ENCODE results near the gene TAF9. TPM values are rescaled to one million over a fixed set of nuclear protein-coding genes. Genes with fewer than 3 reads are reported as not detected.
"Not testable (repeated sequence)": the region's sequence is repeated elsewhere in the genome, so short reads cannot be mapped to it uniquely, and the experiment has no call there.

Gene TAF9, protein sequence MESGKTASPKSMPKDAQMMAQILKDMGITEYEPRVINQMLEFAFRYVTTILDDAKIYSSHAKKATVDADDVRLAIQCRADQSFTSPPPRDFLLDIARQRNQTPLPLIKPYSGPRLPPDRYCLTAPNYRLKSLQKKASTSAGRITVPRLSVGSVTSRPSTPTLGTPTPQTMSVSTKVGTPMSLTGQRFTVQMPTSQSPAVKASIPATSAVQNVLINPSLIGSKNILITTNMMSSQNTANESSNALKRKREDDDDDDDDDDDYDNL
- 46.3 TPM for total RNA-seq

DNA sequence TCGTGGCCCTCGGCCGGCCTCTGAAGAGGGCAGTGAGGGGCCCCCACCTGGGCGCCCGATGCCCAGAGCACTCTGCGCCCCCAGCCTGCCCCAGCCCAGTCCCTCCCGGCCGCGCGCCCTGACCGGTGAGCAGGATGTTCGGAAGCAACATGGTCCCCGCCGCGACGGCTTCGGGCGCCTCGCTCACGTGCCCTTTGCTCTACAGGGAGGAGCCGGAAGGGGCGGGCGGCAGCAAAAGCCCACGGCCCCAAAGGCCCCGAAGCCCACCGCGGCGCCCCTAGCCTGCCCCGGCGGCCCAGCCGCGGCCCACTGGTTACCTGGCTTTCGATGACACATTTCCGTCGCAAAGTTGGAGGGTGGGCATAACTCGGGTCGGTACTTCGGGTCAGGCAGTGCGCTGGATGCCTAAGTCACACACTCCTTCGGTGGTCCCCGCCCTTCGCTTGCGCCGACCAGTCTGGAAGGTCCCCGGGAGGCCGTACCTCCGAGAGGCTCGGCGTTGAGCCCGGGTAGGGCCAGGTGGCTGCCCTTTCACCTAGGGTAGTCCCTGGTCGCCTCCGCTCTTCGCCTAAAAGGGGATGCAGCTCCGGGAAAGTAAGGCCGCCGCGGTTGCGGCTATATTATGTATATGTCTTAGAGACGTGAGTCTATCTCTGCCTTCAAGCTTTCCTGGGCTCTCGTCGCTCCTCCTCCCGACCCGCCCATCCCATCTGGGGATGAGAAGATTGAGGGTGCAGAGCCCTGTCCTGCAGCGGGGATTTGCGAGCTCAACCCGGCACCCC lies at the start of gene TAF9, which contains the start of the genes AK6 and RAD17:
Gene TAF9 (minus strand): TSS at position 181 of the 782 bp plus-strand sequence. CDS start 3,783 bp downstream, outside the sequence.
Gene AK6 (minus strand): TSS at position 181 of the 782 bp plus-strand sequence. CDS start 30 bp downstream, at position 151.
Gene RAD17 (plus strand): TSS at position 479 of the 782 bp plus-strand sequence. CDS start 2,391 bp downstream, outside the sequence.
- DNase-seq (ENCODE audit: low read depth in 2 of 3, low spot score in 2 of 3) = peak; percentile 90 to 96 (median 94)

DNA sequence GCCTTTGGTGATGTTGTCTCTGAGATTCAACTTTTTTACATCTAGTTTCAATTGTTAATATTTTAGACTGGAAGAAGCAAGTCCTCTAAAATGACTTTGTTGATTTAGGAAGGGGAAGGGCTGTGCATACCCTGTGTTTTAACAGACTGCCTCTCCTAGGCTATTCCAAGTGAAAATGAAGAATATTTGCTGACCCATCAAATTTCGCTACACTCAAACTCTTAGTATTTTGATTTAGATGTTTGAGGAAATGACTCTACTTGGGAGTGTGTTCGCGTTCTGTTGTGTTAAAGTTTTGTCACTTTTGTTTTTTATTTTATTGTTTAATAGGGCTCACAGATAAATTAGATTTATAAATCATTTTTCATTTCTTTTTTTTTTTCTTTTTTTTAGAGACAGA lies 49.2 kb upstream of the TAF9 start:
- DNase-seq (ENCODE audit: low read depth in 2 of 3, low spot score in 2 of 3) = no peak

DNA sequence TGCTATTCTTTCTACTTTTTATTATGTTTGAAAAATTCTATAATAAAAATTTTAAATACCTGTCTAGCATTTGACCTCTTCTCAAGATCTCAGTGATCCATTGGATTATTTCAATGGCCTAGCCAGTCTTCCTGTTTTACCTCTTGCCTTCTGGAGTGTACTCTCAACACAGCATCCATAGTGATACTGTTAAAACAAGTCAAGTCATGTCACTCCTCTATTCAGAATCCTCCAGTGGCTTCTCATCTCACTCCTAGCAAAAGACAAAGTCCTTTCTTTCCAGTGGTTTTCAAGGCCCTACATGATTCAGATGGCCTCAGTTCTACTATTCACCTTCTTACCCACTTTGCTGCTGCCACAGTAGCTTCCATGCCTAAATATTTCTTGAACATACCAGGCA lies 47.4 kb upstream of the TAF9 start:
- no peak for DNase-seq (ENCODE audit: low read depth in 2 of 3, low spot score in 2 of 3)

DNA sequence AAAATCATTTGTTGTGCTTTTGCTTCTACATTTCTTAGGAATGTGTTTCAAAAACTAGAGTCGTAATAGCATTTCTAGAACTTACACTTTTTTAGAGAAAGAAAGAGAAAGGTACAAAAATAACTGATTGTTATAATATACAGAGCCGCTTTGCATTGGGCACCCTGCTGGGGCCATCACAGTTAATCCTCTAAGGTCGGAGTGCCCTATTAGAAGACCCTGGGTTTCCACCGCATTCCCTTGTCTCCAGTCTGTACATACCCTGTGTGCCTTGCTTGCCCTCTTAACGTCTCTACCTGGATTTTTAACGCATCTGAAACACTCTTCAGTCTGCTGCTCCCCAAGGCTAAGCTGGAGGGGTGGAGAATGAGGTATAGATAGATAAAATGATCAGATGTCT lies 46.9 kb upstream of the TAF9 start:
- no peak for DNase-seq (ENCODE audit: low read depth in 2 of 3, low spot score in 2 of 3)

DNA sequence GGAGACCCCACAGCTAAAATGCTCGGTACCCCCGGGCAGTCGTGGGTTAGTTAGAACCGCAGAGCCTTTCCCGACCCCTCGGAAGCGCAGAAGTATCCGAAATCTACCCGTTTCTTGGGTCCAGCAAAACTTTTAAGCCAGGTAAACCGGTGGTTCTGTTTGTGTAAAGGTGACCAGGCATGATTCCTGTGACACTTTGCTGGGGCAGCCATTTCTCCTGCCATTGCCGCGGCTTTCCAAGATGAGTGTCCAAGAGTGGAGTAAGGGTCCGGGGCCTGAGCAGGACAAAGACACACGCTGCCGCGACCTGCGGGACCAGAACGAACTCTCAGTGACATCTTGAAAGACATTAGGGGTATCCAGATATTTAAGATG lies 46.3 kb upstream of the TAF9 start:
- DNase-seq (ENCODE audit: low read depth in 2 of 3, low spot score in 2 of 3) = no peak

DNA sequence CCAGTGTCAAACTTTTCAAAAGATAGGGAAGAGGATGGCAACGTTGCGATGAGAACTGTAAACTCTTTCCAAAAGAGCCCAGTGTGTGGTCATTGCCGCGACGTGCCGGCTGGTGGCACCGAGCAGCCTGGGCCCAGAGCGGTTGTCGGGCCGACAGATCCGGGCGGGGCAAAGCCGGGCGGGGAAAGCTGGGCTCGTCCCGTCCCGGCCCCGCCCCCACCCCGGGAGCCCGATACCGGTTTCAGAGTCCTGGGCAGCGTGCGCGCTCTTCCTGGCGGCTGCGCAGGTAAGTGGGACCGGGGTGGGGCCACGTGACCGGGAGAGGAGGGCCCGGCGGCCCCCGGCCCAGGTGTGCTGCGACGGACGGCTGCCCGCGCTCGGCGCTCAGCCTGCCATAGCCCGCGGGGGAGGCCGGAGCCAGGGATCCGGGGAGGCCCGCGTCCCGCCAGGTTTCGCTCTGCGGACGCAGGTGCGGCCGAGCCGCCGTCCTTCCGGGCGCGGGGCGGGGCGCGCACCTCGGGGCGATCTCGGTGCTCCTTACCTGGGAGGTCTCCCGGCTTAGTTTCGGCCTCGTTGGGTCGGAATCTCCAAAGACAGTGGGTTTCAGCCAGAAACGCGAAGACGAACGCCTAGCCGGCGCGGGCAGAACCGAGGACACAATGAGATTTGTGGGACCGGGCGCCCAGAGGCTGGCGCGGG lies 45.7 kb upstream of the TAF9 start, which contains the start of gene MARVELD2:
Gene MARVELD2 (plus strand): TSS at position 232 of the 699 bp plus-strand sequence. CDS start 4,270 bp downstream, outside the sequence.
- DNase-seq (ENCODE audit: low read depth in 2 of 3, low spot score in 2 of 3) = peak; percentile 13 to 44 (median 39)

DNA sequence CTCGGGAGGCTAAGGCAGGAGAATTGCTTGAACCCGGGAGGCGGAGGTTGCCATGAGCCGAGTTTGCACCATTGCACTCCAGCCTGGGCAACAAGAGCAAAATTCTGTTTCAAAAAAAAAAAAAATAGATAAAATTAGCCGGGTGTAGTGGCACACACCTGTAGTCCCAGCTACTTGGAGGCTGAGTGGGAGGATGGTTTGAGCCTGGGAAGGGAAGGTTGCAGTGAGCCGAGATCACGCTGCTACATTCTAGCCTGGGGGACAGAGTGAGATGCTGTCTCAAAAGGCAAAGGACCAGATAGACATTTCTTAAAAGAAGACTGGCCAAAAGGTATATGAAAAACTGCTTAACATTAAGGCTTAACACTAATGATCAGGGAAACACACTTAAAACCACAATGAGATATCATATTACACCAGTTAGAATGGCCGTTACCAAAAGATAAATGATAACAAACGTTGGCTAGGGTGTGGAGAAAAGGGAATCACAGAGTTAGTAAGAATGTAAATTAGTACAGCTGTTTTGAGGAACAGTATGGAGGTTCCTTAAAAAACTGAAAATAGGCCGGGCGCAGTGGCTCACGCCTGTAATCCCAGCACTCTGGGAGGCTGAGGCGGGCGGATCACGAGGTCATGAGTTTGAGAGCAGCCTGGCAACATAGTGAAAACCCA lies 35.5 kb upstream of the TAF9 start:
- DNase-seq (ENCODE audit: low read depth in 2 of 3, low spot score in 2 of 3) = peak in 2 of 3 donors; percentile 7 to 11

DNA sequence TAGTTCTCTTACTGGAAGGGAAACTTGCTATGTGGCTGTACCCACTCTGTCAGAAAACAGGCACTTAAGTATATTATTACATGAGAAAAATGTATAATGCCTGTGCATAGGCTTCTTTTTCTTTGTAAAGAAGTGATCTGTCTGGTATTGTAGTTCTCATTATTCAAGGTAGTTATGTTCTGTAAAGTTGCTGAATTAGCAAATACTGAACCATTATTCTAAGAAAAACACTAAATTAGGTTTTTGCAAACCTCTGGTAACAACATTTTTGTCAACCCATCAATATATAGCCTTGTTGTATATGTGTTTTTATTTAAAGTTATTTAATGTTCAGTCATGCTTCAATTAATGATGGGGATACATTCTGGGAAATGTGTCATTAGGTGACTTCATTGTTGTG lies 9.1 kb upstream of the TAF9 start:
- DNase-seq (ENCODE audit: low read depth in 2 of 3, low spot score in 2 of 3) = no peak

DNA sequence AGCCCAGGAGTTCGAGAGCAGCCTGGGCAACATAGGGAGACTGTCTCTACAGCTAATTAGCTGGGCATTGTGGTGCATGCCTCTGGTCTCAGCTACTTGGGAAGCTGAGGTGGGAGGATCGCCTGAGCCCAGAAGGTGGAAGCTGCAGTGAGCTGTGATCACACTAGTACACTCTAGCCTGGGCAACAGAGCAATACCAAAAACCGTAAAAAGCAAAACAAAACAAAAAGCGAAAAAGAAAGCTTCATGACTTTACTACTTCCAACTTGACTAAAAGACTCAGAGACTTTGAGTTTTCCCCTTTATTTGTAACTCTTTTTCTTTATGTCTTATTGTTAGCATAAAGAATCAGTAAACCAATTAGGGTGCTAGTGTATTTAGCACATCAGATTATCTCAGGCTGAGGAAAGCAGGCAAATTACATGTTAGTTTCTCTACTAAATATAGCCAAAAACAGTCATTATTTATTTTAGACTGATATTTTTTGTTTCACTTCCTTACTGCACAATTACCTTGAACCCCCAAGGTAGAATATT lies 5.7 kb upstream of the TAF9 start:
- DNase-seq (ENCODE audit: low read depth in 2 of 3, low spot score in 2 of 3) = no peak

DNA sequence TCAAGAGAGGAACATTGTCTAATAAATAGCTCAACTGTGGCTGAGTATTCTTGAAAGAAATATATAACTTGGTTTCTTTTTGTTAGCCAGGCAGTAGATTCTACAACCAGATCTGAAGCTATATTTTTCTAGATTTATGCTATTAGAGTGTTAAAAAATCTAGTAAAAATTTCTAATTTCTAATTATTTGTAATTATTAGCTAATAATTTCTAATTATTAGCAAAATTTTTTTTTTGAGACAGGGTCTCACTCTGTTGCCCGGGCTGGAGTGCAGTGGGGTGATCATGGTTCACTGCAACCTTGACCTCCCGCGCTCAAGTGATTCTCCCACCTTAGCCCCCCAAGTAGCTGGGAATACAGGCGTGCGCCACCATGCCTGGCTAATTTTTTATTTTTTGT lies 3.1 kb upstream of the TAF9 start:
- DNase-seq (ENCODE audit: low read depth in 2 of 3, low spot score in 2 of 3) = no peak

DNA sequence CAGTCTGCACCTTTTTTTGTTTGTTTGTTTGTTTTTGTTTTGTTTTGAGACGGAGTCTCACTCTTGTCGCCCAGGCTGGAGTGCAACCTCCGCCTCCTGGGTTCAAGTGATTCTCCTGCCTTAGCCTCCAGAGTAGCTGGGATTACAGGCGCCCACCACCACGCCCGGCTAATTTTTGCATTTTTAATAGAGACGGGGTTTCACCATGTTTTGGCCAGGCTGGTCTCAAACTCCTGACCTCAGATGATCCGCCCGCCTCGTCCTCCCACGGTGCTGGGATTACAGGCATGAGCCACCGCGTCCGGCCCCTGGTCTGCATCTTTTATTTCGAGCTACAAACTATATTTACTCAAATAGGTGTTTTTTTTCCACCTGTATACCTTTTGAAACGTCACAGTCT lies 1.0 kb upstream of the TAF9 start:
- not testable (repeated sequence) for DNase-seq (ENCODE audit: low read depth in 2 of 3, low spot score in 2 of 3)

DNA sequence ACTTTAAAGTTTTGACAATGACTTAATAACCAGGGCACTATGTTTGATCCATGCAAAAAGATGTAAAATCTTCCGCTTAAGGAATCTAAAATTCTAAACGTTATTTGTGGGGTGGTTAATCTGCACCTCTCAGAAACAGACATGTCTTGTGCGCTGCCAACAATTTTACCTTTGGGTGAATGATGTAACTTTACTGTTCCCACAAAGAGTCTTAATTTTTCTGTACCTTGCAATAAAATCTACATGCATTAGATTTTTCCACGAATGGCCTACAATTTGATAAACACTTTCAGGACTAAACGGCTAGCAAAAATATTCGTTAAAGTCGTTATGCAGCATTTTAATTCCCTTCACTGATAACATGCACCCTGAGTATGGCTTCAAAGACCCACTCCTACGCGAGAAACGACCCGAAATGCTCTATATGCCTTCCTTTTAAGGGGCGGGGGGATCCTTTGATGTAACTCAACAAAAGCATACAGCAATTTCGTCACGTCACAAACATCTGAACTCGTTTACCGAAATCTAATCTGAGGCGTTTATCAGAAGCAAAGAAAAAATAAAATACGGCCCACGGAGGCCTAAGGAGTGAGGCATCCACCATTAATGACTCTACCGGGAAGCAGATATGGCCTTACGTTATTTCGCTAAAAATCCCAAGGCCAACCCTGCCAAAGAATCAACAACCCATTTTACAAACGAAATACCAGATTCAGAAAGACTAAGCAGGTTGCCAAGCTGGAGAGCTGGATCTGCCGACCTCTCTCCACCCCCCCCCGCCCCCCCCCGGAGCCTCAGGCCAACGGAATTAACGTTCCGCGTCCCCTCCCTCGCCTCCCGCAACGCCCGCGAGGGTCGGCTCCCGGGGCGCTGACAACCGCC lies 621 bp downstream of the TAF9 start:
- DNase-seq (ENCODE audit: low read depth in 2 of 3, low spot score in 2 of 3) = peak in 2 of 3 donors; percentile 25 to 49

DNA sequence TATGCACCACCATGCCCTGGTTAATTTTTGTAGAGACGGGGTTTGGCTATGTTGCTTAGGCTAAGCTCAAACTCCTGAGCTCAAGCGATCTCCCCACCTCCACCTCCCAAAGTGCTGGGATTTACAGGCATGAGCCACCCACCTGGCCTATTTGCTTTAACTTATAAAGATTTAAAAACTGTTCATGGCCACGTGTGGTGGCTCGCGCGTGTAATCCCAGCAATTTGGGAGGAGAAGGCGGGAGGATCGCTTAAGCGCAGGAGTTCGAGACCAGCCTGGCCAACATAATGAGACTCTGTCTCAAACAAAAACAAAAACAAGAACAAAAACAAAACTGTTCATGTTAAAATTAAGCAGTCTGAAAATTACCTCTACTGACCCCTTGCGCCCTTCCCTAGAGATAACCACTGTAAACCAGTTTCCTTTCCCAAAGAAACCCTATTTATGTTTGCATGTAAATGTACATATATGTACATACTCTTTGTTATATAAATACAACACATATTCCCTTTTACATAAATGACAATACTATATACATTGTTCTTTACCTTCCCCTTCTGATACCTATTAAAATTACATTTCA lies 1.5 kb downstream of the TAF9 start:
- DNase-seq (ENCODE audit: low read depth in 2 of 3, low spot score in 2 of 3) = no peak

DNA sequence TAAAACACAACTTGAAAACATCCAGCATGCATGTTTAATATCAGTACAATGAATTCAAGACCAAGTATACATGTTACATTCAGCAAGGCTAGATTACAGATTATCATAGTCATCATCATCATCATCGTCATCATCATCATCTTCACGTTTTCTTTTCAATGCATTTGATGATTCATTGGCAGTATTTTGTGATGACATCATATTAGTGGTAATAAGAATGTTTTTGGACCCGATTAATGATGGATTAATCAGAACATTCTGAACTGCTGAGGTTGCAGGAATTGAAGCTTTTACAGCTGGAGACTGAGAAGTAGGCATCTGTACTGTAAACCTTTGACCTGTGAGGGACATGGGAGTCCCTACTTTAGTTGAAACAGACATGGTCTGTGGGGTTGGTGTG lies 4.5 kb downstream of the TAF9 start:
- no peak for DNase-seq (ENCODE audit: low read depth in 2 of 3, low spot score in 2 of 3)

DNA sequence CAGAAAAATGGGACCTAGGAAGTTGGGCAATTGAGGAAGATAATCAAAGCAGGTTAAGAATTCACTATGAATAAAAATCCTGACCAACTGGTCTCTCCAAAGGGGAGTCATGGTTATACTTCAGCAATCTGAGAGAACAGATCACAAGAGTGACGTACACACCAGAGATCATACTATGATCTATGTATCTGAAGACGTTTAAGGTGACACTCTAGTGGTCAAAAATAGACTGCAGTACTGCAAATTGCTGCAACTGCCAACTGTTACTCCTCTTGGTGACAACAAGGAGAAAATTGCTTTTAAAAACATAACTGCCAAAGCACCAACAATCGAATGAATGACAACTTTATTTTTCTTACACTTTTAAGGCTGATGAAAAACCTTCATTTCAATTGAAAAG lies 4.9 kb downstream of the TAF9 start:
- DNase-seq (ENCODE audit: low read depth in 2 of 3, low spot score in 2 of 3) = peak in 2 of 3 donors; percentile 24 to 49

DNA sequence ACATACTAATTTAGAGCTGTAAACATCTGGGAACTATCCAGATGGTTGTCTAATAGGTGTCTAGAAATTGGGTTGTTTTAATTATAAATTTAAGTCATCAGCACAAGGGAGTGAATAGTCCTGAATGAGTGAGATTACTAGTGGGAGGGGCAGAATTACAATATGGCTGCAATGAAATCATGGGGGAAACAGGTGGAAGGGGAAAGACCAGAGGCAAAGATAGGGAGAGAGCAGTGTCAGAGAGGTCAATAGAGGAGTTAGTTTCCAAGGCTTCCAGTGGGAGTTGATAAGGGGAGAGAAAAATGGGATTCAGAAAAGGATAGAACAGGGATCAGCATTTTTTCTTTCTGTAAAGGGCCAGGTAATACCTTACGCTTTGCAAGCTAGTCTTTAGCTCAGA lies 8.9 kb downstream of the TAF9 start:
- no peak for DNase-seq (ENCODE audit: low read depth in 2 of 3, low spot score in 2 of 3)

DNA sequence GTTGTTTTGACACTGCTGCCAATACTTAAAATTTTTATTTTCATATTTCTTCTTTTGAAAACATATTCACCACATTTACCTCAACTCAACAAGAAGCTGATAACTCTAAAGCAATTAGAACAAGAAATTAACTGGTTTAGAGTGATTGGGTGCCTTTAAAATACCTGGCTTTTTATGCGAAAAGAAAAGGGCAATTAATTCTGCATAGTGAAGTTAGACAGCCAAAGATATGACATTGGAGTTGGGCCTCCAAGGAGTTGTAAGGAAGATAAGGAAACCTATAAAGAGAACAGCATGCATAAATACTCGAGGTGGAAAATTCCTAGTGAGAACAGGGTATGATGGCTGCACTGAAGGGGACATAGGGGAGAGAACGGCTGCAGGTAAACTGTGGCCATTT lies 9.6 kb downstream of the TAF9 start:
- no peak for DNase-seq (ENCODE audit: low read depth in 2 of 3, low spot score in 2 of 3)

DNA sequence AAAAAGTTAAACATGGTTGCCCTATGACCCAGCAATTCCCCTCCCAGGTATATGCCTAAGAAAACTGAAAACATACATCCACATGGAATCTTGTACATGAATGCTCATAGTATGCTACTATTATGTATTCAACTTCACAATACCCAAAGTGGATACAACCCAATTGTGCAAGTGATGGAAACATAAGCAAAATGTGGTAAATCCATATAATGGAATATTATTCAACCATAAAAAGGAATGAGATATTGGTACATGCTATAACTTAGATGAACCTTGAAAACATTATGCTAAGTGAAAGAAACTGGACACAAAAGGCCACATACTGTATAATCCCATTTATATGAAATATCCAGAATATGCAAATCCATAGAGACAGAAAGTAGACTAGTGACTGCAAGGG lies 18.7 kb downstream of the TAF9 start:
- no peak for DNase-seq (ENCODE audit: low read depth in 2 of 3, low spot score in 2 of 3)

DNA sequence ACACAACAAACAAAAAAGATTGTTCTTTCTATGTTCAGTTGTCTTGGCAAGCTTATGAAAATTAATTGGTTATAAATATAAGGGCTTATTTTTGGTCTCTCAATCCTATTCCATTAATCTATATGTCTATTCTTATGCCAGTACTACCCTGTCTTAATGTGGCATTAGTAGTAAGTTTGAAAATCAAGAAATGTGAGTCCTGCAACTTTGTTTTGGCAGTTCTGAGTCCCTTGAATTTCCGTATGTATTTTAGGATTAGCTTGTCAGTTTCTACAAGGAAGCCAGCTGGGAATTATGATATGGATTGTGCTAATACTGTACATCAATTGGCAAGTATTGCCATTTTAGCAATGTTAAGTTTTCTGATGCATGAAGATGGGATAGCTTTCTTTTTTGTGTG lies 26.2 kb downstream of the TAF9 start:
- no peak for DNase-seq (ENCODE audit: low read depth in 2 of 3, low spot score in 2 of 3)

Measured in hematopoietic multipotent progenitor cell (in vitro differentiated cells).